Stomach (tissue), 9 donors: ENCODE results near the gene CACNA1I. TPM values are rescaled to one million over a fixed set of nuclear protein-coding genes. Genes with fewer than 3 reads are reported as not detected.

Experiments
- DNase-seq, 2 donors: peaks; one replicate each; pipeline versions ENCODE4 v3.0.0 to v3.0.0-alpha.2; 2013 to 2019
- H3K27ac ChIP-seq, 5 donors: fragments of 200-600 bp in 4 of 5; sonication (generic) in 4 of 5; one replicate each; pipeline ENCODE4 v1.5.1; 2013 to 2019; ENCODE audit warnings: mild to moderate bottlenecking in 1 of 5, moderate library complexity in 1 of 5
- H3K27me3 ChIP-seq, 3 donors: fragments of 200-600 bp; sonication (generic); one replicate each; pipeline ENCODE4 v1.5.1; 2017 to 2019; ENCODE audit warnings: mixed run types in 1 of 3
- H3K36me3 ChIP-seq, 4 donors: fragments of 200-600 bp; sonication (generic); 1 replicate in 3 of 4; 2 replicates in 1 of 4; pipeline ENCODE4 v1.5.1; 2016 to 2019
- H3K4me1 ChIP-seq, 4 donors: fragments of 200-600 bp; sonication (generic); one replicate each; pipeline ENCODE4 v1.5.1; 2016 to 2019
- H3K4me3 ChIP-seq, 4 donors: fragments of 200-600 bp; sonication (generic) in 3 of 4; one replicate each; pipeline ENCODE4 v1.5.1; 2016 to 2019; ENCODE audit warnings: mild to moderate bottlenecking in 1 of 4
- H3K9me3 ChIP-seq, 4 donors: fragments of 200-600 bp; sonication (generic); one replicate each; pipeline ENCODE4 v1.5.1; 2016 to 2019
- CTCF ChIP-seq, 7 experiments: fragments of 450-650 bp in 4 of 7; fragments of 200-600 bp in 3 of 7; sonication (generic) in 3 of 7; IDR thresholded peaks; one replicate each; pipeline ENCODE4 v1.5.1; 2016 to 2019; ENCODE audit warnings: antibody characterized with exemption in 7 of 7, control low read depth in 2 of 7, mild to moderate bottlenecking in 1 of 7
- EP300 ChIP-seq: sonication (generic); formaldehyde crosslinking; IDR thresholded peaks from one replicate; pipeline ENCODE4 v1.6.1; 2017; ENCODE audit warnings: antibody characterized with exemption
- POLR2A ChIP-seq, 4 donors: fragments of 450-650 bp; IDR thresholded peaks; one replicate each; pipeline ENCODE4 v1.6.1; 2016; ENCODE audit warnings: antibody characterized with exemption in 4 of 4, control low read depth in 2 of 4, mild to moderate bottlenecking in 1 of 4, moderate library complexity in 1 of 4
- POLR2AphosphoS5 ChIP-seq, 3 donors: sonication (generic); formaldehyde crosslinking; IDR thresholded peaks; one replicate each; pipeline ENCODE4 v1.6.1; 2016; ENCODE audit warnings: antibody characterized with exemption in 3 of 3
- WGBS, 5 donors: extraction: QIAGEN DNeasy Blood & Tissue Kit in 3 of 5; methylation state at CpG; one replicate each; pipeline versions ENCODE4 v1.1.5 to v1.1.7; 2013 to 2018; 5-methylcytosine and 5-hydroxymethylcytosine counted together
- intact Hi-C: fragments of 100-400 bp; cut with DNase I; formaldehyde crosslinking; loops from one replicate; pipeline ENCODE4 v1.15.1; 2023; ENCODE audit warnings: low total_unique reads
- polyA plus RNA-seq, 3 donors: library from polyadenylated mRNA; stranded (reverse); fragments of 200-250 nt; gene quantifications; one replicate each; pipeline ENCODE4 v1.2.3, GENCODE V29; 2013
- total RNA-seq, 5 donors: library from RNA; depleted of rRNA; stranded (reverse); fragments of >200 nt; gene quantifications; one replicate each; pipeline versions ENCODE4 v1.1.0 to v1.2.3, GENCODE V29; 2014 to 2016
- donor health status: healthy with polysubstance abuse.
- donor health status: Bipolar disorder and iron deficiency.
- donor health status: healthy.

Gene CACNA1I
- total and polyA plus RNA-seq, 8 donors, result 0.06 to 4.0 (median 0.22) TPM; not detected in 2

GRCh38 chr22:39617342-39617741 lies 46.8 kb downstream of the CACNA1I start:
- TF ChIP-seq EP300 (no peak), POLR2AphosphoS5 (IDR thresholded peaks at IDR 0.05) (no peak), CTCF (IDR thresholded peaks at IDR 0.05) (no peak), POLR2A (IDR thresholded peaks at IDR 0.05) (no peak)
- 12 to 29% (median 19%) methylated on average over 12 to 15 of the region's 15 CpGs for WGBS, 5 donors

GRCh38 chr22:39617970-39618757 lies 47.6 kb downstream of the CACNA1I start:
- H3K4me1 ChIP-seq, result peaks cover 0 to 4% (median 2%) of the 10 kb centered on the region in 4 donors
- no peaks in the 10 kb centered on the region for H3K36me3 ChIP-seq
- peaks cover 0 to 2% (median 0%) of the 10 kb centered on the region in 4 donors for H3K9me3 ChIP-seq
- no peak overlapping the region for H3K4me3 ChIP-seq
- TF ChIP-seq EP300 (no peak), CTCF (IDR thresholded peaks at IDR 0.05) (no peak)
- WGBS, 5 donors, result 63 to 70% (median 69%) methylated on average over 11 of the region's 11 CpGs
- peaks cover 5 to 91% (median 39%) of the 10 kb centered on the region in 3 donors for H3K27me3 ChIP-seq
- intact Hi-C loops, result no loop called here
- no peak for DNase-seq
- no peak overlapping the region for H3K27ac ChIP-seq

More at GRCh38 chr22:39617342-39617741, 46.8 kb downstream of the CACNA1I start:
- Histone ChIP-seq H3K4me1 (peaks cover 0 to 4% (median 2%) of the 10 kb centered on the region in 4 donors), H3K36me3 (no peaks in the 10 kb centered on the region), H3K27me3 (peaks cover 5 to 89% (median 31%) of the 10 kb centered on the region in 3 donors), H3K9me3 (peaks cover 0 to 5% (median 2%) of the 10 kb centered on the region in 4 donors), H3K27ac (no peak overlapping the region), H3K4me3 (no peak overlapping the region)
- intact Hi-C loops, result no loop called here
- DNase-seq, result no peak

- no peak for TF ChIP-seq POLR2AphosphoS5 (IDR thresholded peaks at IDR 0.05)
- no peak for TF ChIP-seq POLR2A (IDR thresholded peaks at IDR 0.05)
- no peak for TF ChIP-seq EP300
- TF ChIP-seq CTCF (IDR thresholded peaks at IDR 0.05), result no peak
- intact Hi-C loops, result no loop called here
- no peak overlapping the region for H3K27ac ChIP-seq
- H3K4me1 ChIP-seq, result peaks cover 0 to 4% (median 2%) of the 10 kb centered on the region in 4 donors
- peaks cover 5 to 93% (median 42%) of the 10 kb centered on the region in 3 donors for H3K27me3 ChIP-seq
- no peak overlapping the region for H3K4me3 ChIP-seq
- DNase-seq, result no peak
- no peaks in the 10 kb centered on the region for H3K36me3 ChIP-seq
- H3K9me3 ChIP-seq, result peaks cover 0 to 2% (median 0%) of the 10 kb centered on the region in 4 donors
- 85 to 92% (median 87%) methylated on average over 16 to 17 of the region's 17 CpGs for WGBS, 5 donors
Measured at GRCh38 chr22:39618996-39619530, 48.5 kb downstream of the CACNA1I start.

- WGBS, 5 donors, result 78 to 87% (median 83%) methylated on average over 8 of the region's 8 CpGs
- H3K27ac ChIP-seq, result no peak overlapping the region
- no peak for DNase-seq
- H3K4me1 ChIP-seq, result peaks cover 0 to 4% (median 2%) of the 10 kb centered on the region in 4 donors
- no peak overlapping the region for H3K4me3 ChIP-seq
- no peaks in the 10 kb centered on the region for H3K36me3 ChIP-seq
- TF ChIP-seq CTCF (IDR thresholded peaks at IDR 0.05), result no peak
- no peak for TF ChIP-seq POLR2AphosphoS5 (IDR thresholded peaks at IDR 0.05)
- TF ChIP-seq EP300, result no peak
- TF ChIP-seq POLR2A (IDR thresholded peaks at IDR 0.05), result no peak
- intact Hi-C loops, result no loop called here
- H3K9me3 ChIP-seq, result no peaks in the 10 kb centered on the region
- peaks cover 2 to 98% (median 54%) of the 10 kb centered on the region in 3 donors for H3K27me3 ChIP-seq
Measured at GRCh38 chr22:39620924-39621690, 50.6 kb downstream of the CACNA1I start.
